AG04450 (cell line): ENCODE measurements around the gene NDFIP2. TPM values are rescaled to one million over a fixed set of nuclear protein-coding genes. Genes with fewer than 3 reads are reported as not detected.
"Not testable (repeated sequence)": the region's sequence is repeated elsewhere in the genome, so short reads cannot be mapped to it uniquely, and the experiment has no call there.

ENCODE experiments used
- CTCF ChIA-PET: fragments of 300-600, 350-600 bp; formaldehyde crosslinking; extraction: SDS; loops from one replicate; lab custom pipeline; 2022; ENCODE audit warnings: antibody characterized with exemption, inconsistent platforms; lab: Charles Lee
- POLR2A ChIA-PET: fragments of 350-600 bp; formaldehyde crosslinking; extraction: SDS; loops from one replicate; lab custom pipeline; 2021; ENCODE audit warnings: antibody characterized with exemption, inconsistent platforms; lab: Yijun Ruan, JAX
- DNase-seq: peaks from one replicate; pipeline ENCODE4 v3.0.0-alpha.2; 2011; ENCODE audit warnings: low read depth, low spot score
- H3K27ac ChIP-seq: one replicate; pipeline ENCODE4 v1.5.1; 2012; ENCODE audit warnings: low read depth, low read length, control low read depth
- H3K27me3 ChIP-seq: one replicate; pipeline ENCODE4 v1.6.0; 2012; ENCODE audit warnings: low read length; ENCODE audit not compliant: control insufficient read depth, insufficient read depth
- H3K4me3 ChIP-seq: 2 replicates; pipeline ENCODE4 v1.5.1; 2011; ENCODE audit warnings: mild to moderate bottlenecking, low read depth, low read length, control low read depth
- H3K9me3 ChIP-seq: 2 replicates; pipeline ENCODE4 v1.5.1; 2012; ENCODE audit warnings: low read length; ENCODE audit not compliant: control insufficient read depth, insufficient read depth
- CTCF ChIP-seq: IDR thresholded peaks from 2 replicates; pipeline ENCODE4 v1.5.1; 2011; ENCODE audit warnings: low read depth, low read length, control low read depth, inconsistent platforms
- polyA plus RNA-seq: library from polyadenylated mRNA; depleted of rRNA; stranded (reverse); fragments of >200 nt; gene quantifications from 2 replicates; pipeline ENCODE4 v1.2.3, GENCODE V29; 2011; rRNA removed

The NDFIP2 gene
- polyA plus RNA-seq, 1 experiment = 33.0 TPM

GRCh38 chr13:79593121-79593520, 112.2 kb downstream of the NDFIP2 start:
- Histone ChIP-seq H3K27ac (no peak overlapping the region), H3K9me3 (no peaks in the 10 kb centered on the region), H3K27me3 (no peaks in the 10 kb centered on the region), H3K4me3 (no peak overlapping the region)
- ChIA-PET POLR2A (no interaction called here), CTCF (no interaction called here)
- no peak for DNase-seq
- no peak for TF ChIP-seq CTCF

- Histone ChIP-seq H3K27ac (no peak overlapping the region), H3K9me3 (no peaks in the 10 kb centered on the region), H3K4me3 (no peak overlapping the region), H3K27me3 (no peaks in the 10 kb centered on the region)
- POLR2A ChIA-PET = no interaction called here
- no peak for DNase-seq
- CTCF ChIA-PET = no interaction called here
- no peak for TF ChIP-seq CTCF
These were observed 112.8 kb downstream of the NDFIP2 start for GRCh38 chr13:79593641-79594275.

GRCh38 chr13:79600146-79600545, 119.2 kb downstream of the NDFIP2 start:
- H3K27me3 ChIP-seq, POLR2A ChIA-PET, H3K27ac ChIP-seq, CTCF ChIA-PET, H3K4me3 ChIP-seq, H3K9me3 ChIP-seq, DNase-seq: not testable (repeated sequence)

GRCh38 chr13:79602936-79603335, 122.0 kb downstream of the NDFIP2 start:
- POLR2A ChIA-PET = no interaction called here
- H3K9me3 ChIP-seq = no peaks in the 10 kb centered on the region; the same call in 1 of the 2 replicates
- no peak for DNase-seq
- no peaks in the 10 kb centered on the region for H3K27me3 ChIP-seq
- CTCF ChIA-PET = no interaction called here
- no peak for TF ChIP-seq CTCF
- H3K4me3 ChIP-seq = no peak overlapping the region
- no peak overlapping the region for H3K27ac ChIP-seq

GRCh38 chr13:79604752-79605151, 123.8 kb downstream of the NDFIP2 start:
- DNase-seq = no peak
- Histone ChIP-seq H3K27me3 (no peaks in the 10 kb centered on the region), H3K4me3 (no peak overlapping the region), H3K27ac (no peak overlapping the region), H3K9me3 (no peaks in the 10 kb centered on the region; the same call in 1 of the 2 replicates)
- no peak for TF ChIP-seq CTCF
- ChIA-PET CTCF (no interaction called here), POLR2A (no interaction called here)

Other genes starting within 250 kb of the NDFIP2 start
- 20.8 and 29.1 TPM in 2 replicates for gene RBM26, start 74.9 kb upstream of the NDFIP2 start, polyA plus RNA-seq